Measurements from ENCODE around the gene NEK1.

GRCh38 chr4:169652535-169652934 lies 40.2 kb upstream of the NEK1 start:
- no peak for TF ChIP-seq POLR2AphosphoS5 (IDR thresholded peaks at IDR 0.05)
- TF ChIP-seq CTCF (IDR thresholded peaks at IDR 0.05; ENCODE audit: poor library complexity, severe bottlenecking), result no peak
